A673 (cell line): ENCODE measurements around the gene POMGNT2.

Source experiments
- CTCF ChIP-seq: fragments of 300-800, 200-600 bp; sonication (generic); conservative IDR thresholded peaks from 2 replicates; pipeline ENCODE4 v1.5.1; 2017; ENCODE audit warnings: low read depth, mild to moderate bottlenecking, antibody characterized with exemption, low read length, moderate library complexity, mixed read lengths
- EZH2 ChIP-seq: fragments of 200-600 bp; sonication (generic); IDR thresholded peaks from 2 replicates; pipeline ENCODE4 v1.6.1; 2017; ENCODE audit warnings: borderline replicate concordance, low read depth, mild to moderate bottlenecking, mixed read lengths, antibody characterized with exemption, low read length; ENCODE audit not compliant: poor library complexity, severe bottlenecking

GRCh38 chr3:43077261-43077660, 28.6 kb downstream of the POMGNT2 start:
- no peak for TF ChIP-seq EZH2
- no peak for TF ChIP-seq CTCF
